Measurements from ENCODE around the gene CD44. TPM values are rescaled to one million over a fixed set of nuclear protein-coding genes. Genes with fewer than 3 reads are reported as not detected.

CD44 gene
- polyA plus RNA-seq, 1 donor from 2014 or later: 0.77 TPM

GRCh38 chr11:35151241-35151640, 12.3 kb downstream of the CD44 start:
- H2AFZ ChIP-seq (ENCODE audit: low read depth, low read length): no peak overlapping the region
- H3K4me2 ChIP-seq (ENCODE audit: low read length): no peak overlapping the region
- H3K4me3 ChIP-seq (ENCODE audit: low read length): no peak overlapping the region
- no peaks in the 10 kb centered on the region for H3K9me3 ChIP-seq (ENCODE audit: low read length)
- TF ChIP-seq SMC3 (conservative IDR thresholded peaks at IDR 0.05; ENCODE audit: poor library complexity): no peak
- no peak for TF ChIP-seq EP300 (conservative IDR thresholded peaks at IDR 0.05; ENCODE audit: poor library complexity, severe bottlenecking)
- TF ChIP-seq EZH2 (IDR thresholded peaks at IDR 0.05; ENCODE audit: borderline replicate concordance, insufficient read depth, low read length, poor library complexity, severe bottlenecking): no peak
- TF ChIP-seq MXI1 (conservative IDR thresholded peaks at IDR 0.05; ENCODE audit: poor library complexity, severe bottlenecking): no peak
- TF ChIP-seq POLR2AphosphoS5 (IDR thresholded peaks at IDR 0.05): no peak
- no peak for TF ChIP-seq RAD21 (conservative IDR thresholded peaks at IDR 0.05)
- H3F3A ChIP-seq (ENCODE audit: insufficient read depth, low read length, poor library complexity, severe bottlenecking): no peaks in the 10 kb centered on the region
- H4K20me1 ChIP-seq (ENCODE audit: insufficient read depth): no peaks in the 10 kb centered on the region
- no peaks in the 10 kb centered on the region for H3K79me2 ChIP-seq (replicated peaks; ENCODE audit: insufficient read depth, low read length)
- no peak overlapping the region for H3K27ac ChIP-seq (ENCODE audit: low read length)
- H3K9ac ChIP-seq (ENCODE audit: low read length): no peak overlapping the region
- H3K36me3 ChIP-seq (ENCODE audit: insufficient read depth, low read length): no peaks in the 10 kb centered on the region
- H3K27me3 ChIP-seq (ENCODE audit: insufficient read depth, low read depth, low read length): no peaks in the 10 kb centered on the region
- H3K9me2 ChIP-seq (ENCODE audit: insufficient read depth, low read length): no peaks in the 10 kb centered on the region

DNA sequence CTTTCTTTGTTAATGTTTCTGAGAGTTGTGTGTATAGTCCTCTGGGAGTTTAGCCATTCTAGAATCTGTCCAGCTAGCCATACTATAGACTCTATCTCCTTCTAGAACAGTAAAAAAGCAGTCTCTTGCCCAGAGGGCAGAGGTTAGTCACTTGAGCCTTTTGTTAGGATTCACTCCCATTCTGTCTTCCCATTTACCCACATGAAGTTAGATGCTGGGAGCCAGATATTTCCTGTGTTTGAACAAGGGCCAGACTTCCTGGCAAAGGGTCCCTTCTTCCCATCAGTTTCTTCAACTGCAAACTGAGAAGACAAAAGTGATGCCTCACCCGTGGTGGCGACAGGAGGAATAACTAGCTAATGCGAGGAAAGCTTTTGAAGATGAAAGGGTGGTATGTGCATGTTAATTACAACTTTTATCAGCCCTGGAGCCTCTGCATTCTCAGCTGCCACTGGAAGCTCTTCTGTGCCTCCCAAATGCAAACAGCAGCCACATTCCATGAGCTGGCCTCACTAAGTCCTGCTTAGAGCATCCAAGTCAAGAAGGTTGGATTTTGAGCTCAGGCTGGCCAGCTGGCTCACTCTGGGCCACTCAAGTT, 12.8 kb downstream of the CD44 start:
- Histone ChIP-seq H3K79me2 (replicated peaks; ENCODE audit: insufficient read depth, low read length) (no peaks in the 10 kb centered on the region), H3K27me3 (ENCODE audit: insufficient read depth, low read depth, low read length) (no peaks in the 10 kb centered on the region), H3K4me2 (ENCODE audit: low read length) (no peak overlapping the region), H3F3A (ENCODE audit: insufficient read depth, low read length, poor library complexity, severe bottlenecking) (no peaks in the 10 kb centered on the region), H3K9ac (ENCODE audit: low read length) (no peak overlapping the region), H3K4me3 (ENCODE audit: low read length) (no peak overlapping the region), H3K9me3 (ENCODE audit: low read length) (no peaks in the 10 kb centered on the region), H4K20me1 (ENCODE audit: insufficient read depth) (no peaks in the 10 kb centered on the region), H2AFZ (ENCODE audit: low read depth, low read length) (no peak overlapping the region), H3K27ac (ENCODE audit: low read length) (no peak overlapping the region), H3K9me2 (ENCODE audit: insufficient read depth, low read length) (no peaks in the 10 kb centered on the region), H3K36me3 (ENCODE audit: insufficient read depth, low read length) (no peaks in the 10 kb centered on the region)
- TF ChIP-seq TAF1 (IDR thresholded peaks at IDR 0.05; ENCODE audit: low read depth): no peak
- TF ChIP-seq, protein P1, sequence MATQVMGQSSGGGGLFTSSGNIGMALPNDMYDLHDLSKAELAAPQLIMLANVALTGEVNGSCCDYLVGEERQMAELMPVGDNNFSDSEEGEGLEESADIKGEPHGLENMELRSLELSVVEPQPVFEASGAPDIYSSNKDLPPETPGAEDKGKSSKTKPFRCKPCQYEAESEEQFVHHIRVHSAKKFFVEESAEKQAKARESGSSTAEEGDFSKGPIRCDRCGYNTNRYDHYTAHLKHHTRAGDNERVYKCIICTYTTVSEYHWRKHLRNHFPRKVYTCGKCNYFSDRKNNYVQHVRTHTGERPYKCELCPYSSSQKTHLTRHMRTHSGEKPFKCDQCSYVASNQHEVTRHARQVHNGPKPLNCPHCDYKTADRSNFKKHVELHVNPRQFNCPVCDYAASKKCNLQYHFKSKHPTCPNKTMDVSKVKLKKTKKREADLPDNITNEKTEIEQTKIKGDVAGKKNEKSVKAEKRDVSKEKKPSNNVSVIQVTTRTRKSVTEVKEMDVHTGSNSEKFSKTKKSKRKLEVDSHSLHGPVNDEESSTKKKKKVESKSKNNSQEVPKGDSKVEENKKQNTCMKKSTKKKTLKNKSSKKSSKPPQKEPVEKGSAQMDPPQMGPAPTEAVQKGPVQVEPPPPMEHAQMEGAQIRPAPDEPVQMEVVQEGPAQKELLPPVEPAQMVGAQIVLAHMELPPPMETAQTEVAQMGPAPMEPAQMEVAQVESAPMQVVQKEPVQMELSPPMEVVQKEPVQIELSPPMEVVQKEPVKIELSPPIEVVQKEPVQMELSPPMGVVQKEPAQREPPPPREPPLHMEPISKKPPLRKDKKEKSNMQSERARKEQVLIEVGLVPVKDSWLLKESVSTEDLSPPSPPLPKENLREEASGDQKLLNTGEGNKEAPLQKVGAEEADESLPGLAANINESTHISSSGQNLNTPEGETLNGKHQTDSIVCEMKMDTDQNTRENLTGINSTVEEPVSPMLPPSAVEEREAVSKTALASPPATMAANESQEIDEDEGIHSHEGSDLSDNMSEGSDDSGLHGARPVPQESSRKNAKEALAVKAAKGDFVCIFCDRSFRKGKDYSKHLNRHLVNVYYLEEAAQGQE (IDR thresholded peaks at IDR 0.05; ENCODE audit: borderline replicate concordance): no peak
- TF ChIP-seq RAD21 (conservative IDR thresholded peaks at IDR 0.05): no peak
- TF ChIP-seq SMC3 (conservative IDR thresholded peaks at IDR 0.05; ENCODE audit: poor library complexity): no peak
- TF ChIP-seq EZH2 (IDR thresholded peaks at IDR 0.05; ENCODE audit: borderline replicate concordance, insufficient read depth, low read length, poor library complexity, severe bottlenecking): no peak
- TF ChIP-seq POLR2AphosphoS5 (IDR thresholded peaks at IDR 0.05): no peak
- TF ChIP-seq CTCF (IDR thresholded peaks at IDR 0.05; ENCODE audit: poor library complexity, severe bottlenecking): no peak
- no peak for TF ChIP-seq MXI1 (conservative IDR thresholded peaks at IDR 0.05; ENCODE audit: poor library complexity, severe bottlenecking)
- no peak for TF ChIP-seq EP300 (conservative IDR thresholded peaks at IDR 0.05; ENCODE audit: poor library complexity, severe bottlenecking)
